ENCODE results near the gene MEGF6. TPM values are rescaled to one million over a fixed set of nuclear protein-coding genes. Genes with fewer than 3 reads are reported as not detected.

MEGF6 gene
- total and polyA plus RNA-seq, 2 donors (not counting 3 experiments of a cell fraction or from before 2014, with no cell fraction given): 22.5 to 63.7 TPM

- ChIA-PET POLR2A (no interaction called here), CTCF (interaction anchor here (0.8 to 3.9 kb wide), 4 partner anchors 10 to 138 kb away, joined by 3 to 75 read pairs (median 6); no protein-coding TSS in a partner anchor)
- no peaks in the 10 kb centered on the region for H3K9me3 ChIP-seq (replicated peaks; ENCODE audit: control insufficient read depth, insufficient read depth, low read length)
- H3K79me2 ChIP-seq (ENCODE audit: control insufficient read depth, insufficient read depth, low read length): no peaks in the 10 kb centered on the region
- no peaks in the 10 kb centered on the region for H3K36me3 ChIP-seq (ENCODE audit: control insufficient read depth in 2 of 2, extremely low read depth in 1 of 2, insufficient read depth in 2 of 2, low read length in 2 of 2)
- no peak for FAIRE-seq
- H3K9ac ChIP-seq (replicated peaks; ENCODE audit: extremely low read depth, insufficient read depth, low read length): no peak overlapping the region
- no peak overlapping the region for H3K27ac ChIP-seq (ENCODE audit: insufficient read depth, low read depth, low read length)
- dilution Hi-C loops (cut with MboI; ENCODE audit: extremely low pct_ligation_motif_present, low sequenced_read_pairs) (no loop called here), intact Hi-C loops (cut with micrococcal nuclease) (no loop called here)
- no peaks in the 10 kb centered on the region for H3K27me3 ChIP-seq (ENCODE audit: control insufficient read depth in 2 of 2, insufficient read depth in 2 of 2, low read length in 2 of 2)
- H4K20me1 ChIP-seq (replicated peaks; ENCODE audit: control insufficient read depth, extremely low read depth, insufficient read depth, low read length): no peaks in the 10 kb centered on the region
- H3K4me3 ChIP-seq (replicated peaks in 1 of 3; ENCODE audit: insufficient read depth in 1 of 3, low read depth in 1 of 3, low read length in 3 of 3): no peak overlapping the region
- no peak for TF ChIP-seq CTCF (IDR thresholded peaks at IDR 0.05; ENCODE audit: extremely low read depth in 1 of 2, insufficient read depth in 1 of 2, low read depth in 1 of 2, low read length in 2 of 2)
- TF ChIP-seq POLR2A (IDR thresholded peaks at IDR 0.05; ENCODE audit: low read depth, low read length): no peak
- TF ChIP-seq GATA2 (IDR thresholded peaks at IDR 0.05; ENCODE audit: insufficient read depth, insufficient read length, low read depth, low read length): no peak
- no peak for TF ChIP-seq MAX (IDR thresholded peaks at IDR 0.05; ENCODE audit: insufficient read depth, insufficient read length)
- no peak for TF ChIP-seq FOS (IDR thresholded peaks at IDR 0.05; ENCODE audit: borderline replicate concordance, insufficient read depth, low read length)
- TF ChIP-seq POLR2AphosphoS5 (IDR thresholded peaks at IDR 0.05; ENCODE audit: insufficient read depth, low read depth, low read length): no peak
- TF ChIP-seq JUN (IDR thresholded peaks at IDR 0.05; ENCODE audit: borderline replicate concordance, insufficient read depth, insufficient read length, low read depth): no peak
- no peak for TF ChIP-seq MYC (IDR thresholded peaks at IDR 0.05; ENCODE audit: low read depth, low read length)
- no peak for DNase-seq (ENCODE audit: low read depth, low spot score)
- no peaks in the 10 kb centered on the region for H3K4me1 ChIP-seq (ENCODE audit: control insufficient read depth, extremely low read depth, insufficient read depth, low read length)
- H2AFZ ChIP-seq (ENCODE audit: low read depth, low read length): no peak overlapping the region
- H3K4me2 ChIP-seq (ENCODE audit: insufficient read depth, low read length): no peak overlapping the region
- BruUV-seq (replicated peaks): no TSS peak
- H3K9me1 ChIP-seq (replicated peaks; ENCODE audit: control insufficient read depth, extremely low read depth, insufficient read depth, low read length): no peaks in the 10 kb centered on the region
Measured at GRCh38 chr1:3481046-3481445, 130.3 kb downstream of the MEGF6 start.

Data from endothelial cell of umbilical vein (primary cell).